ENCODE measurements around the gene SMPD4.

DNA sequence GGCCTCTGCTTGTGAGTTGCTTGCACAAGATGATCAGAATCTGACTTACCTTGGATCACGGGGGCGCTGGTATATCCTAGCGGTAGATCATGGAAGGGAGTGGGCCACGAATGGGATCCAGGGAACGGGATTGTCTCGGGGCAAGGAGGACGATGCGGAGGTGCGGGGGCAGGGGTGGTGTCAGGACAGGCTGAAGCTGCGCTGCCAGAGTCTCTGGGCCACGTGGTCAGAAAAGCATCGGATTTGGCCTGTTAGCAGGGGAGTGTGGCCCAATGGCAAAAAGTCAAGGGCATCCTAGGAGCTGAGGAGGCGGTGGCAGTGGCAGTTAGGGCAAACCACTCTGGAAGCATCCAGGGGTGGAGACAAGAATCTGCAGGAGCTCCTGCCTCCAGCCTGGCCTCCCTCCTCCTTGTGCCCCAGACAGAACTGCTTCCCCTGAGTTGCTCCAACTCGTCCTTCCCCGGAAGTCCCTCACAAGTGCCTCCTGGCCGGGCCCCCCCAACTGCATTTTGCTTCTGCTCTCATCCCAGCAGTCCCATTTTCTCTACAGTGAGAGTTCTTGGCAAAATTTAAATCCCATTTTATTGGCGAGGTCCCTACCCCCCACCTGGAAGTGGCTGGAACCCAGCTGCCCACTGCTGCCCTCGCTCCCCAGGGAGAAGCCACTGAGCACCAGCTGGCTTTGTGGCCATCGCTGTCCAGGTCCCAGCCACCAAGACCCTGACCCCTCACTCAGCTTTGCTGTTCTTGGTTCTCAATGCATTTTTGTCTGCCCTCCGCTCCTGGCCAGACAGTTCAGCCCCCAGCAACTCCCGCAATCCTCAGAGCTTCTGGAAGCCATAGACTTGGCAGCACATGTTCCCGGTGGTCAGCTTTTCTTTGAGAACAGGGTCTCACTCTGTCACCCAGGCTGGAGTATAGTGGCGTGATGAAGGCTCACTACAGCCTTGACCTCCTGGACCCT lies 30.9 kb downstream of the SMPD4 start:
- TF ChIP-seq POLR2A (IDR thresholded peaks at IDR 0.05; ENCODE audit: low read depth, low read length) = no peak; the same call in 1 of the 2 replicates
- peak; percentile 44; the same call in 1 of the 2 replicates for TF ChIP-seq POLR2AphosphoS5 (IDR thresholded peaks at IDR 0.05; ENCODE audit: low read depth, low read length)
